H1 (cell line): ENCODE measurements around the gene TXNDC2. TPM values are rescaled to one million over a fixed set of nuclear protein-coding genes. Genes with fewer than 3 reads are reported as not detected.

Experiments used
- CTCF ChIA-PET: fragments of 300-600 bp; sonication (Branson Sonifier 250); formaldehyde crosslinking; loops from one replicate; lab custom pipeline; 2021; ENCODE audit not compliant: partially characterized antibody; lab: Charles Lee
- POLR2A ChIA-PET: fragments of 300-600 bp; sonication (Branson Sonifier 250); formaldehyde crosslinking; loops from one replicate; lab custom pipeline; 2021; ENCODE audit warnings: inconsistent platforms; ENCODE audit not compliant: partially characterized antibody; lab: Charles Lee
- DNase-seq, 2 experiments: peaks; one replicate each; pipeline versions ENCODE4 v3.0.0 to v3.0.0-alpha.2; 2010 to 2022; ENCODE audit warnings: low spot score in 2 of 2, low read depth in 1 of 2, mixed read lengths in 1 of 2
- FAIRE-seq: peaks from 2 replicates; lab custom pipeline; 2011; peaks lifted over from hg19 to GRCh38; lab: Jason Lieb, UNC
- H2AFZ ChIP-seq: 2 replicates; pipeline ENCODE4 v1.8.1; 2012; ENCODE audit warnings: low read length, inconsistent platforms
- H2AK5ac ChIP-seq: 2 replicates; pipeline ENCODE4 v1.6.1; 2013; ENCODE audit warnings: low read depth, low read length
- H2BK120ac ChIP-seq: replicated peaks from 2 replicates; pipeline ENCODE3; 2013; ENCODE audit warnings: low read depth, low read length, inconsistent platforms
- H2BK12ac ChIP-seq: 2 replicates; pipeline ENCODE4 v1.6.1; 2013; ENCODE audit warnings: low read depth, low read length
- H2BK15ac ChIP-seq: 2 replicates; pipeline ENCODE4 v1.6.1; 2013; ENCODE audit warnings: low read length
- H2BK20ac ChIP-seq: 2 replicates; pipeline ENCODE4 v1.6.1; 2013; ENCODE audit warnings: low read length
- H2BK5ac ChIP-seq: 2 replicates; pipeline ENCODE4 v1.6.1; 2013; ENCODE audit warnings: low read depth, low read length
- H3K14ac ChIP-seq: 2 replicates; pipeline ENCODE4 v1.6.1; 2013; ENCODE audit warnings: inconsistent platforms; ENCODE audit not compliant: insufficient read length
- H3K18ac ChIP-seq: 2 replicates; pipeline ENCODE4 v1.6.1; 2013; ENCODE audit warnings: low read length; ENCODE audit errors: extremely low read depth
- H3K23ac ChIP-seq: 2 replicates; pipeline ENCODE4 v1.6.1; 2013; ENCODE audit warnings: inconsistent platforms; ENCODE audit not compliant: insufficient read length
- H3K23me2 ChIP-seq: 2 replicates; pipeline ENCODE4 v1.6.1; 2013; ENCODE audit warnings: low read depth, low read length
- H3K27ac ChIP-seq: 2 replicates; pipeline ENCODE4 v1.6.1; 2011; ENCODE audit warnings: low read depth, low read length, inconsistent platforms
- H3K27me3 ChIP-seq, 4 experiments: replicated peaks in 1 of 4; 1 replicate in 1 of 4; 2 replicates in 3 of 4; pipeline versions ENCODE4 v1.6.1 to v1.8.1; 2011 to 2013; ENCODE audit warnings: low read length in 3 of 4, mild to moderate bottlenecking in 3 of 4, inconsistent platforms in 2 of 4, mixed read lengths in 2 of 4, moderate library complexity in 1 of 4; ENCODE audit not compliant: control insufficient read depth in 3 of 4, insufficient read depth in 3 of 4; ENCODE audit errors: extremely low read depth in 1 of 4
- H3K36me3 ChIP-seq, 4 experiments: 2 replicates each; pipeline versions ENCODE4 v1.6.1 to v1.8.1; 2011 to 2013; ENCODE audit warnings: mild to moderate bottlenecking in 4 of 4, low read length in 3 of 4, moderate library complexity in 2 of 4, control low read depth in 1 of 4, inconsistent platforms in 1 of 4; ENCODE audit not compliant: insufficient read depth in 4 of 4, control insufficient read depth in 2 of 4
- H3K4ac ChIP-seq: replicated peaks from 2 replicates; pipeline ENCODE3; 2013; ENCODE audit warnings: low read length, low read depth, mixed read lengths, inconsistent platforms; ENCODE audit not compliant: insufficient read length
- H3K4me1 ChIP-seq, 4 experiments: replicated peaks in 1 of 4; 1 replicate in 1 of 4; 2 replicates in 3 of 4; pipeline versions ENCODE4 v1.6.1 to v1.8.1; 2011 to 2013; ENCODE audit warnings: low read length in 3 of 4, inconsistent platforms in 2 of 4, mixed read lengths in 1 of 4; ENCODE audit not compliant: insufficient read depth in 4 of 4, control insufficient read depth in 3 of 4
- H3K4me2 ChIP-seq, 2 experiments: 2 replicates each; pipeline versions ENCODE4 v1.6.1 to v1.8.1; 2011 to 2013; ENCODE audit warnings: low read depth in 2 of 2, low read length in 2 of 2, control low read depth in 1 of 2, inconsistent platforms in 1 of 2, mild to moderate bottlenecking in 1 of 2; ENCODE audit not compliant: insufficient read depth in 1 of 2
- H3K4me3 ChIP-seq, 4 experiments: fragments of 200-600, 300-600 bp in 1 of 4; sonication (generic), shearing (Covaris generic), sonication (Bioruptor Twin) in 1 of 4; 2 replicates each; pipeline versions ENCODE4 v1.5.1 to v1.8.1; 2011 to 2016; ENCODE audit warnings: low read length in 4 of 4, low read depth in 3 of 4, control low read depth in 2 of 4, inconsistent platforms in 2 of 4, mild to moderate bottlenecking in 2 of 4, mixed read lengths in 1 of 4, moderate library complexity in 1 of 4; ENCODE audit not compliant: insufficient read depth in 2 of 4; ENCODE audit errors: extremely low read depth in 1 of 4
- H3K56ac ChIP-seq: replicated peaks from 2 replicates; pipeline ENCODE3; 2013; ENCODE audit warnings: low read depth, mild to moderate bottlenecking, mixed read lengths, low read length, inconsistent platforms; ENCODE audit not compliant: insufficient read length
- H3K79me1 ChIP-seq: 2 replicates; pipeline ENCODE4 v1.6.1; 2013; ENCODE audit warnings: low read depth, low read length, control low read depth
- H3K79me2 ChIP-seq, 2 experiments: 2 replicates each; pipeline versions ENCODE4 v1.6.1 to v1.8.1; 2012 to 2013; ENCODE audit warnings: low read length in 2 of 2, mild to moderate bottlenecking in 2 of 2, inconsistent platforms in 1 of 2; ENCODE audit not compliant: insufficient read depth in 2 of 2, control insufficient read depth in 1 of 2
- H3K9ac ChIP-seq, 4 experiments: replicated peaks in 1 of 4; 1 replicate in 1 of 4; 2 replicates in 3 of 4; pipeline versions ENCODE4 v1.6.1 to v1.8.1; 2011 to 2013; ENCODE audit warnings: low read depth in 3 of 4, low read length in 3 of 4, control low read depth in 2 of 4, mild to moderate bottlenecking in 2 of 4, moderate library complexity in 2 of 4, inconsistent platforms in 1 of 4; ENCODE audit errors: extremely low read depth in 1 of 4
- H3K9me3 ChIP-seq, 2 experiments: 2 replicates each; pipeline versions ENCODE4 v1.6.1 to v1.8.1; 2012 to 2013; ENCODE audit warnings: mild to moderate bottlenecking in 2 of 2, moderate library complexity in 2 of 2, control low read depth in 1 of 2, inconsistent platforms in 1 of 2, low read depth in 1 of 2, low read length in 1 of 2, mixed read lengths in 1 of 2; ENCODE audit not compliant: insufficient read depth in 2 of 2
- H4K20me1 ChIP-seq, 2 experiments: replicated peaks in 1 of 2; 2 replicates each; pipeline versions ENCODE3 to v1.8.1; 2011 to 2013; ENCODE audit warnings: inconsistent platforms in 2 of 2, low read length in 2 of 2, mild to moderate bottlenecking in 1 of 2; ENCODE audit not compliant: insufficient read depth in 2 of 2, control insufficient read depth in 1 of 2
- H4K5ac ChIP-seq: 2 replicates; pipeline ENCODE4 v1.6.1; 2013; ENCODE audit warnings: low read length, low read depth, mixed read lengths, inconsistent platforms; ENCODE audit not compliant: insufficient read length
- H4K8ac ChIP-seq: 2 replicates; pipeline ENCODE4 v1.8.0; 2013; ENCODE audit warnings: mild to moderate bottlenecking, moderate library complexity, low read length, inconsistent platforms; ENCODE audit not compliant: insufficient read depth; ENCODE audit errors: extremely low read depth
- H4K91ac ChIP-seq: replicated peaks from 2 replicates; pipeline ENCODE3; 2013; ENCODE audit warnings: low read length, mixed read lengths, inconsistent platforms; ENCODE audit not compliant: insufficient read length
- ATF2 ChIP-seq: IDR thresholded peaks from 2 replicates; pipeline ENCODE4 v1.6.1; 2012; ENCODE audit warnings: low read length, inconsistent platforms
- SIN3A ChIP-seq, 2 experiments: IDR thresholded peaks in 1 of 2; conservative IDR thresholded peaks in 1 of 2; 2 replicates each; pipeline ENCODE4 v1.6.1; 2011 to 2012; ENCODE audit warnings: low read length in 2 of 2, improper control_type of control experiment in 1 of 2, low read depth in 1 of 2, mild to moderate bottlenecking in 1 of 2
- SP4 ChIP-seq: IDR thresholded peaks from 2 replicates; pipeline ENCODE4 v1.6.1; 2012; ENCODE audit warnings: low read length, inconsistent platforms
- WGBS, 2 experiments: shearing (Covaris generic) in 1 of 2; methylation state at CpG; one replicate each; pipeline versions ENCODE4 v1.1.6 to v1.1.7; 2013 to 2015; ENCODE audit warnings: low lambda C conversion rate in 2 of 2, mixed read lengths in 2 of 2, inconsistent platforms in 1 of 2, low coverage in 1 of 2, missing lambda C conversion rate in 1 of 2; ENCODE audit not compliant: insufficient replicate concordance in 2 of 2, insufficient coverage in 1 of 2, insufficient read length in 1 of 2; ENCODE audit errors: extremely low coverage in 1 of 2, missing lambda C conversion rate in 1 of 2; 5-methylcytosine and 5-hydroxymethylcytosine counted together
- polyA plus RNA-seq, 7 experiments: library from polyadenylated mRNA; depleted of rRNA in 3 of 7; stranded (reverse) in 5 of 7; unstranded in 2 of 7; fragments of >200 nt in 5 of 7; fragments of 200-250 nt in 2 of 7; gene quantifications; 1 replicate in 5 of 7; 2 replicates in 1 of 7; 4 replicates in 1 of 7; pipeline versions ENCODE4 v1.2.1 to v1.2.3, GENCODE V29; 2011 to 2013; ENCODE audit warnings: missing spikeins in 2 of 7, mixed read lengths in 2 of 7
- total RNA-seq: library from RNA; stranded (reverse); fragmentation: NEBNext Ultra II Directional; extraction: Animal tissue kit (Norgen Biotek cat#: 25700); gene quantifications from 2 replicates; pipeline ENCODE4 v1.2.1, GENCODE V29; 2021

TXNDC2 gene
- total and polyA plus RNA-seq, 2 of the 8 experiments (the other 6 are each of a cell fraction or from before 2014, with no cell fraction given), result 0.09 TPM; not detected in 1

GRCh38 chr18:9845256-9845655 is 40.5 kb upstream of the TXNDC2 start:
- Histone ChIP-seq H2BK5ac (no peak overlapping the region), H3K4me2 (no peak overlapping the region), H3K4me3 (no peak overlapping the region), H4K8ac (no peak overlapping the region), H3K56ac (no peak overlapping the region), H3K9me3 (no peaks in the 10 kb centered on the region), H3K79me1 (peaks cover 3% of the 10 kb centered on the region), H2BK12ac (no peak overlapping the region), H3K23ac (no peak overlapping the region), H2BK15ac (no peak overlapping the region), H3K27me3 (no peaks in the 10 kb centered on the region), H2BK120ac (no peak overlapping the region), H4K20me1 (no peaks in the 10 kb centered on the region), H3K79me2 (no peaks in the 10 kb centered on the region), H4K5ac (no peak overlapping the region), H2AK5ac (no peak overlapping the region), H3K18ac (no peak overlapping the region), H3K4ac (no peak overlapping the region), H3K36me3 (no peaks in the 10 kb centered on the region), H2BK20ac (no peak overlapping the region), H2AFZ (no peak overlapping the region), H3K27ac (no peak overlapping the region), H3K4me1 (peaks cover 0 to 1% (median 0%) of the 10 kb centered on the region in 4 experiments; a peak in 2 of 7 replicates), H4K91ac (no peak overlapping the region), H3K23me2 (no peaks in the 10 kb centered on the region), H3K9ac (no peak overlapping the region), H3K14ac (no peak overlapping the region)
- ChIA-PET POLR2A (no interaction called here), CTCF (interaction anchor here (1.0 to 3.6 kb wide), 2 partner anchors 14 to 106 kb away, joined by 3 to 12 read pairs; no protein-coding TSS in a partner anchor)
- 87% methylated on average over 3 of the region's 3 CpGs; no CpG with 5 or more reads in 1 of the 2 experiments for WGBS, 2 experiments
- DNase-seq, result no peak
- no peak for FAIRE-seq
- TF ChIP-seq SIN3A (conservative IDR thresholded peaks at IDR 0.05 in 1 of 2, IDR thresholded peaks at IDR 0.05 in 1 of 2; ENCODE audit: low read depth in 1 of 2, low read length in 2 of 2), result no peak
- no peak for TF ChIP-seq ATF2
- no peak for TF ChIP-seq SP4
